Loucy (cell line): ENCODE results near the gene CCDC184.

ENCODE experiments used
- CTCF ChIP-seq: fragments of 200-600 bp; sonication (generic); conservative IDR thresholded peaks from 2 replicates; pipeline ENCODE4 v1.5.1; 2014; ENCODE audit warnings: mild to moderate bottlenecking, antibody characterized with exemption, low read length
- EZH2phosphoT487 ChIP-seq: fragments of 200-600 bp; IDR thresholded peaks from 2 replicates; pipeline ENCODE4 v1.6.1; 2018; ENCODE audit warnings: antibody characterized with exemption, mild to moderate bottlenecking, moderate library complexity, borderline replicate concordance

GRCh38 chr12:48177982-48178381 is 5.5 kb upstream of the CCDC184 start:
- TF ChIP-seq CTCF: no peak
- no peak for TF ChIP-seq EZH2phosphoT487
